Measurements from ENCODE around the gene USP48. TPM values are rescaled to one million over a fixed set of nuclear protein-coding genes. Genes with fewer than 3 reads are reported as not detected.

USP48 gene
- polyA plus RNA-seq, 2 of the 4 experiments (the other 2 are of a cell fraction), result 22.8 to 27.4 TPM

DNA sequence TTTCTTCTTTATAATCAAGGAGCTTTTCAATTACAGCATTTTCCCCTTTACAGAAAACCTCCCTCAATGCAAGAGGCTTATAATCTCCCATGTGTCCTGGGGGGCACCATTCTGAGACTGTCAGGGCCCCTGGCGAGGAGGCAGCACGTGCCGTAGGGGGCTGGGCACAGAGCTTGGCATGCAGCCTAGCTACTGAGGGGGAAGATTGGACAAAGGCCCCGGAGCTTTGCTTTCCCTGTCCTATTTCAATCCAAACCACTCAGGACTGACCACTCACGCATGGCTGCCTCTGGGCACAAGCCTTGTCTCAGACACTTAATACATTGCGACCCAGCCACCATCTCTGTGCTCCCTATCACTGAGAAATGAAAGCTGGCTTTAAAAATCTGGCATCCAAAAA lies 111.0 kb downstream of the USP48 start:
- FAIRE-seq (no peak), DNase-seq (ENCODE audit: low read depth in 1 of 2, low spot score in 1 of 2) (no peak), ATAC-seq (no peak)
- H3K4me1 ChIP-seq, result 0 out of 3 replicates have a peak, but pooled peaks cover 3% of the 10 kb centered on the region
- no peak overlapping the region for H3K27ac ChIP-seq
- TF ChIP-seq KDM5A (IDR thresholded peaks at IDR 0.05) (no peak), USF2 (IDR thresholded peaks at IDR 0.05) (no peak), NPAS2 (CRISPR knock-in tag; IDR thresholded peaks at IDR 0.05; ENCODE audit: borderline replicate concordance) (no peak), MAX (IDR thresholded peaks at IDR 0.05) (no peak), HEYL (CRISPR knock-in tag; IDR thresholded peaks at IDR 0.05) (no peak), NR3C1 (IDR thresholded peaks at IDR 0.05) (no peak), HOXA7 (CRISPR knock-in tag; IDR thresholded peaks at IDR 0.05) (no peak), SMC3 (IDR thresholded peaks at IDR 0.05) (no peak), ESRRA (IDR thresholded peaks at IDR 0.05; ENCODE audit: borderline replicate concordance, low read length) (no peak), TFCP2L1 (CRISPR knock-in tag; IDR thresholded peaks at IDR 0.05) (no peak), CHD2 (IDR thresholded peaks at IDR 0.05; ENCODE audit: low read length, partially characterized antibody) (no peak), POLR2A (IDR thresholded peaks at IDR 0.05; ENCODE audit: low read length) (no peak), MAZ (IDR thresholded peaks at IDR 0.05; ENCODE audit: borderline replicate concordance, low read depth, low read length) (no peak), CHD4 (IDR thresholded peaks at IDR 0.05; ENCODE audit: borderline replicate concordance) (no peak), MYC (IDR thresholded peaks at IDR 0.05; ENCODE audit: borderline replicate concordance, low read length) (no peak), HDAC2 (IDR thresholded peaks at IDR 0.05) (no peak)
- TF ChIP-seq, protein P1, sequence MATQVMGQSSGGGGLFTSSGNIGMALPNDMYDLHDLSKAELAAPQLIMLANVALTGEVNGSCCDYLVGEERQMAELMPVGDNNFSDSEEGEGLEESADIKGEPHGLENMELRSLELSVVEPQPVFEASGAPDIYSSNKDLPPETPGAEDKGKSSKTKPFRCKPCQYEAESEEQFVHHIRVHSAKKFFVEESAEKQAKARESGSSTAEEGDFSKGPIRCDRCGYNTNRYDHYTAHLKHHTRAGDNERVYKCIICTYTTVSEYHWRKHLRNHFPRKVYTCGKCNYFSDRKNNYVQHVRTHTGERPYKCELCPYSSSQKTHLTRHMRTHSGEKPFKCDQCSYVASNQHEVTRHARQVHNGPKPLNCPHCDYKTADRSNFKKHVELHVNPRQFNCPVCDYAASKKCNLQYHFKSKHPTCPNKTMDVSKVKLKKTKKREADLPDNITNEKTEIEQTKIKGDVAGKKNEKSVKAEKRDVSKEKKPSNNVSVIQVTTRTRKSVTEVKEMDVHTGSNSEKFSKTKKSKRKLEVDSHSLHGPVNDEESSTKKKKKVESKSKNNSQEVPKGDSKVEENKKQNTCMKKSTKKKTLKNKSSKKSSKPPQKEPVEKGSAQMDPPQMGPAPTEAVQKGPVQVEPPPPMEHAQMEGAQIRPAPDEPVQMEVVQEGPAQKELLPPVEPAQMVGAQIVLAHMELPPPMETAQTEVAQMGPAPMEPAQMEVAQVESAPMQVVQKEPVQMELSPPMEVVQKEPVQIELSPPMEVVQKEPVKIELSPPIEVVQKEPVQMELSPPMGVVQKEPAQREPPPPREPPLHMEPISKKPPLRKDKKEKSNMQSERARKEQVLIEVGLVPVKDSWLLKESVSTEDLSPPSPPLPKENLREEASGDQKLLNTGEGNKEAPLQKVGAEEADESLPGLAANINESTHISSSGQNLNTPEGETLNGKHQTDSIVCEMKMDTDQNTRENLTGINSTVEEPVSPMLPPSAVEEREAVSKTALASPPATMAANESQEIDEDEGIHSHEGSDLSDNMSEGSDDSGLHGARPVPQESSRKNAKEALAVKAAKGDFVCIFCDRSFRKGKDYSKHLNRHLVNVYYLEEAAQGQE (IDR thresholded peaks at IDR 0.05), result no peak
- TF ChIP-seq, protein P2, sequence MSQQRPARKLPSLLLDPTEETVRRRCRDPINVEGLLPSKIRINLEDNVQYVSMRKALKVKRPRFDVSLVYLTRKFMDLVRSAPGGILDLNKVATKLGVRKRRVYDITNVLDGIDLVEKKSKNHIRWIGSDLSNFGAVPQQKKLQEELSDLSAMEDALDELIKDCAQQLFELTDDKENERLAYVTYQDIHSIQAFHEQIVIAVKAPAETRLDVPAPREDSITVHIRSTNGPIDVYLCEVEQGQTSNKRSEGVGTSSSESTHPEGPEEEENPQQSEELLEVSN (IDR thresholded peaks at IDR 0.05; ENCODE audit: borderline replicate concordance, low read depth), result no peak
- ChIA-PET POLR2A (no interaction called here), CTCF (interaction anchor here (1.8 kb wide), 1 partner anchor 10 kb away, joined by 7 read pairs; no protein-coding TSS in a partner anchor)
- H3K4me3 ChIP-seq, result no peak overlapping the region
- H3K4me2 ChIP-seq, result no peak overlapping the region
- WGBS (ENCODE audit: missing lambda C conversion rate), result 68% methylated on average over 6 of the region's 6 CpGs
- H3K9me3 ChIP-seq, result no peaks in the 10 kb centered on the region

GRCh38 chr1:21670956-21671902 lies 111.7 kb downstream of the USP48 start:
- ATAC-seq, result peak; percentile 26 to 30; a peak in 3 of 6 replicates
- Histone ChIP-seq H3K4me3 (no peak overlapping the region), H3K4me1 (0 out of 3 replicates have a peak, but pooled peaks cover 3% of the 10 kb centered on the region), H3K9me3 (no peaks in the 10 kb centered on the region), H3K4me2 (no peak overlapping the region), H3K27ac (no peak overlapping the region)
- DNase-seq (ENCODE audit: low read depth in 1 of 2, low spot score in 1 of 2), result no peak
- ChIA-PET CTCF (interaction anchor here (1.8 kb wide), 1 partner anchor 9 kb away, joined by 7 read pairs; no protein-coding TSS in a partner anchor), POLR2A (no interaction called here)
- 84% methylated on average over 10 of the region's 11 CpGs for WGBS (ENCODE audit: missing lambda C conversion rate)
- no peak for FAIRE-seq
- no peak for TF ChIP-seq SREBF2 (IDR thresholded peaks at IDR 0.05)
- no peak for TF ChIP-seq CBX8 (IDR thresholded peaks at IDR 0.05)
- TF ChIP-seq, protein P2 (IDR thresholded peaks at IDR 0.05; ENCODE audit: borderline replicate concordance, low read depth), result no peak
- no peak for TF ChIP-seq RFX5 (IDR thresholded peaks at IDR 0.05)
- no peak for TF ChIP-seq BHLHE40 (IDR thresholded peaks at IDR 0.05; ENCODE audit: low read depth, low read length)
- TF ChIP-seq EHF (CRISPR knock-in tag; IDR thresholded peaks at IDR 0.05), result no peak
- no peak for TF ChIP-seq NFE2L2 (conservative IDR thresholded peaks at IDR 0.05; ENCODE audit: low read length)
- TF ChIP-seq POLR2A (IDR thresholded peaks at IDR 0.05; ENCODE audit: low read length), result no peak
- no peak for TF ChIP-seq CHD2 (IDR thresholded peaks at IDR 0.05; ENCODE audit: low read length, partially characterized antibody)
- no peak for TF ChIP-seq MAZ (IDR thresholded peaks at IDR 0.05; ENCODE audit: borderline replicate concordance, low read depth, low read length)
- TF ChIP-seq POLR2AphosphoS2 (conservative IDR thresholded peaks at IDR 0.05; ENCODE audit: low read length), result no peak
- TF ChIP-seq, protein P3, sequence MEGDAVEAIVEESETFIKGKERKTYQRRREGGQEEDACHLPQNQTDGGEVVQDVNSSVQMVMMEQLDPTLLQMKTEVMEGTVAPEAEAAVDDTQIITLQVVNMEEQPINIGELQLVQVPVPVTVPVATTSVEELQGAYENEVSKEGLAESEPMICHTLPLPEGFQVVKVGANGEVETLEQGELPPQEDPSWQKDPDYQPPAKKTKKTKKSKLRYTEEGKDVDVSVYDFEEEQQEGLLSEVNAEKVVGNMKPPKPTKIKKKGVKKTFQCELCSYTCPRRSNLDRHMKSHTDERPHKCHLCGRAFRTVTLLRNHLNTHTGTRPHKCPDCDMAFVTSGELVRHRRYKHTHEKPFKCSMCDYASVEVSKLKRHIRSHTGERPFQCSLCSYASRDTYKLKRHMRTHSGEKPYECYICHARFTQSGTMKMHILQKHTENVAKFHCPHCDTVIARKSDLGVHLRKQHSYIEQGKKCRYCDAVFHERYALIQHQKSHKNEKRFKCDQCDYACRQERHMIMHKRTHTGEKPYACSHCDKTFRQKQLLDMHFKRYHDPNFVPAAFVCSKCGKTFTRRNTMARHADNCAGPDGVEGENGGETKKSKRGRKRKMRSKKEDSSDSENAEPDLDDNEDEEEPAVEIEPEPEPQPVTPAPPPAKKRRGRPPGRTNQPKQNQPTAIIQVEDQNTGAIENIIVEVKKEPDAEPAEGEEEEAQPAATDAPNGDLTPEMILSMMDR (IDR thresholded peaks at IDR 0.05), result no peak
- no peak for TF ChIP-seq ZNF302 (CRISPR knock-in tag; IDR thresholded peaks at IDR 0.05)
- no peak for TF ChIP-seq MAX (IDR thresholded peaks at IDR 0.05)
- TF ChIP-seq ZFP36 (IDR thresholded peaks at IDR 0.05; ENCODE audit: borderline replicate concordance, partially characterized antibody), result no peak
- TF ChIP-seq SMC3 (IDR thresholded peaks at IDR 0.05), result no peak
- TF ChIP-seq RARB (CRISPR knock-in tag; IDR thresholded peaks at IDR 0.05), result no peak
